Body of pancreas (tissue), 4 donors: Measurements from ENCODE around the gene CDH2.

Experiments used
- POLR2A ChIP-seq, 3 donors: fragments of 450-650 bp; IDR thresholded peaks; one replicate each; pipeline ENCODE4 v1.6.1; 2016; ENCODE audit warnings: antibody characterized with exemption in 3 of 3, mild to moderate bottlenecking in 2 of 3
- TF ChIP-seq, protein P1 (sequence below), 7 experiments: fragments of 450-650 bp in 4 of 7; fragments of 200-600 bp in 3 of 7; sonication (generic) in 3 of 7; IDR thresholded peaks; one replicate each; pipeline ENCODE4 v1.5.1; 2016 to 2019; ENCODE audit warnings: antibody characterized with exemption in 7 of 7

DNA sequence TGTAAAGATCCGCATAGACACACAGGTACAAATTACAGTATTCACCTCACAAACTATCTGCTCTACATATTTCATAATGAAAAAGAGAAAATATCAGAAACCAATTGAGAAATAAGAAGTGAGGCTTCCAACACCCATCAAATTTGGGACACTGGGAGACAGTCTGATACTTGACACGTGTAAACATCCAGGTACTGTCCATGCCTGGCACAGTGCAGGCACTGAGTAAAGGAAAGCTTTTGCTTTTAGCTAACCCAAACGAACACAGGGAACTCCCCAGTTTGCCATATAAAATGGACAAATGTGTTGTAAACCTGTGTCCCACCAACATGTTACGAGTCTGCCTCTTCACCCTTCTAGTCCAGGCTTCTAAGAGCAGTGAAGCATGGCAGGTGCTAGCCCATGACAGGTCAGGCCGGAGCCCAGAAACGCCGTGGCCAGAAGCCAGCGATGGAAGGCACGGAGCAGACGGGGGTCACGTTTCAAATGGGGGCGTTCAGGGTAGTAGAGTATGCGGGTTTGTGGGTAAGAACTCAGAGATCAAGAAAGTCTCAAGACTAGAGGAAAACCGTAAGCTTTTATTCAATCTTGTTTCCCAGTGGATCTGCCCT lies 27.0 kb downstream of the CDH2 start:
- TF ChIP-seq, protein P1, sequence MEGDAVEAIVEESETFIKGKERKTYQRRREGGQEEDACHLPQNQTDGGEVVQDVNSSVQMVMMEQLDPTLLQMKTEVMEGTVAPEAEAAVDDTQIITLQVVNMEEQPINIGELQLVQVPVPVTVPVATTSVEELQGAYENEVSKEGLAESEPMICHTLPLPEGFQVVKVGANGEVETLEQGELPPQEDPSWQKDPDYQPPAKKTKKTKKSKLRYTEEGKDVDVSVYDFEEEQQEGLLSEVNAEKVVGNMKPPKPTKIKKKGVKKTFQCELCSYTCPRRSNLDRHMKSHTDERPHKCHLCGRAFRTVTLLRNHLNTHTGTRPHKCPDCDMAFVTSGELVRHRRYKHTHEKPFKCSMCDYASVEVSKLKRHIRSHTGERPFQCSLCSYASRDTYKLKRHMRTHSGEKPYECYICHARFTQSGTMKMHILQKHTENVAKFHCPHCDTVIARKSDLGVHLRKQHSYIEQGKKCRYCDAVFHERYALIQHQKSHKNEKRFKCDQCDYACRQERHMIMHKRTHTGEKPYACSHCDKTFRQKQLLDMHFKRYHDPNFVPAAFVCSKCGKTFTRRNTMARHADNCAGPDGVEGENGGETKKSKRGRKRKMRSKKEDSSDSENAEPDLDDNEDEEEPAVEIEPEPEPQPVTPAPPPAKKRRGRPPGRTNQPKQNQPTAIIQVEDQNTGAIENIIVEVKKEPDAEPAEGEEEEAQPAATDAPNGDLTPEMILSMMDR (IDR thresholded peaks at IDR 0.05), result no peak
- no peak for TF ChIP-seq POLR2A (IDR thresholded peaks at IDR 0.05)
